Stomach (tissue), 9 donors: ENCODE results near the gene USP10. TPM values are rescaled to one million over a fixed set of nuclear protein-coding genes. Genes with fewer than 3 reads are reported as not detected.

ENCODE experiments used
- DNase-seq, 2 donors: peaks; one replicate each; pipeline versions ENCODE4 v3.0.0 to v3.0.0-alpha.2; 2013 to 2019
- H3K27ac ChIP-seq, 5 donors: fragments of 200-600 bp in 4 of 5; sonication (generic) in 4 of 5; one replicate each; pipeline ENCODE4 v1.5.1; 2013 to 2019; ENCODE audit warnings: mild to moderate bottlenecking in 1 of 5, moderate library complexity in 1 of 5
- H3K27me3 ChIP-seq, 3 donors: fragments of 200-600 bp; sonication (generic); one replicate each; pipeline ENCODE4 v1.5.1; 2017 to 2019; ENCODE audit warnings: mixed run types in 1 of 3
- H3K36me3 ChIP-seq, 4 donors: fragments of 200-600 bp; sonication (generic); 1 replicate in 3 of 4; 2 replicates in 1 of 4; pipeline ENCODE4 v1.5.1; 2016 to 2019
- H3K4me1 ChIP-seq, 4 donors: fragments of 200-600 bp; sonication (generic); one replicate each; pipeline ENCODE4 v1.5.1; 2016 to 2019
- H3K4me3 ChIP-seq, 4 donors: fragments of 200-600 bp; sonication (generic) in 3 of 4; one replicate each; pipeline ENCODE4 v1.5.1; 2016 to 2019; ENCODE audit warnings: mild to moderate bottlenecking in 1 of 4
- H3K9me3 ChIP-seq, 4 donors: fragments of 200-600 bp; sonication (generic); one replicate each; pipeline ENCODE4 v1.5.1; 2016 to 2019
- CTCF ChIP-seq, 7 experiments: fragments of 450-650 bp in 4 of 7; fragments of 200-600 bp in 3 of 7; sonication (generic) in 3 of 7; IDR thresholded peaks; one replicate each; pipeline ENCODE4 v1.5.1; 2016 to 2019; ENCODE audit warnings: antibody characterized with exemption in 7 of 7, control low read depth in 2 of 7, mild to moderate bottlenecking in 1 of 7
- EP300 ChIP-seq: sonication (generic); formaldehyde crosslinking; IDR thresholded peaks from one replicate; pipeline ENCODE4 v1.6.1; 2017; ENCODE audit warnings: antibody characterized with exemption
- POLR2A ChIP-seq, 4 donors: fragments of 450-650 bp; IDR thresholded peaks; one replicate each; pipeline ENCODE4 v1.6.1; 2016; ENCODE audit warnings: antibody characterized with exemption in 4 of 4, control low read depth in 2 of 4, mild to moderate bottlenecking in 1 of 4, moderate library complexity in 1 of 4
- POLR2AphosphoS5 ChIP-seq, 3 donors: sonication (generic); formaldehyde crosslinking; IDR thresholded peaks; one replicate each; pipeline ENCODE4 v1.6.1; 2016; ENCODE audit warnings: antibody characterized with exemption in 3 of 3
- WGBS, 5 donors: extraction: QIAGEN DNeasy Blood & Tissue Kit in 3 of 5; methylation state at CpG; one replicate each; pipeline versions ENCODE4 v1.1.5 to v1.1.7; 2013 to 2018; 5-methylcytosine and 5-hydroxymethylcytosine counted together
- intact Hi-C: fragments of 100-400 bp; cut with DNase I; formaldehyde crosslinking; loops from one replicate; pipeline ENCODE4 v1.15.1; 2023; ENCODE audit warnings: low total_unique reads
- polyA plus RNA-seq, 3 donors: library from polyadenylated mRNA; stranded (reverse); fragments of 200-250 nt; gene quantifications; one replicate each; pipeline ENCODE4 v1.2.3, GENCODE V29; 2013
- total RNA-seq, 5 donors: library from RNA; depleted of rRNA; stranded (reverse); fragments of >200 nt; gene quantifications; one replicate each; pipeline versions ENCODE4 v1.1.0 to v1.2.3, GENCODE V29; 2014 to 2016
- donor health status: healthy with polysubstance abuse.
- donor health status: Bipolar disorder and iron deficiency.
- donor health status: healthy.

Gene USP10
- total and polyA plus RNA-seq, 8 donors, result 17.1 to 183 (median 44.8) TPM

GRCh38 chr16:84785843-84786581, 86.2 kb downstream of the USP10 start:
- Histone ChIP-seq H3K27me3 (no peaks in the 10 kb centered on the region), H3K9me3 (no peaks in the 10 kb centered on the region), H3K27ac (peak overlapping the region in 4 of 5 donors; percentile 9 to 69 (median 57)), H3K36me3 (no peaks in the 10 kb centered on the region), H3K4me3 (no peak overlapping the region), H3K4me1 (peaks cover 15 to 31% (median 27%) of the 10 kb centered on the region in 4 donors)
- TF ChIP-seq POLR2AphosphoS5 (IDR thresholded peaks at IDR 0.05), result peak in 1 of 3 donors; percentile 10
- TF ChIP-seq EP300, result no peak
- DNase-seq, result peak; percentile 91 to 92
- intact Hi-C loops, result no loop called here
- 23 to 44% (median 30%) methylated on average over 11 of the region's 11 CpGs for WGBS, 5 donors

DNA sequence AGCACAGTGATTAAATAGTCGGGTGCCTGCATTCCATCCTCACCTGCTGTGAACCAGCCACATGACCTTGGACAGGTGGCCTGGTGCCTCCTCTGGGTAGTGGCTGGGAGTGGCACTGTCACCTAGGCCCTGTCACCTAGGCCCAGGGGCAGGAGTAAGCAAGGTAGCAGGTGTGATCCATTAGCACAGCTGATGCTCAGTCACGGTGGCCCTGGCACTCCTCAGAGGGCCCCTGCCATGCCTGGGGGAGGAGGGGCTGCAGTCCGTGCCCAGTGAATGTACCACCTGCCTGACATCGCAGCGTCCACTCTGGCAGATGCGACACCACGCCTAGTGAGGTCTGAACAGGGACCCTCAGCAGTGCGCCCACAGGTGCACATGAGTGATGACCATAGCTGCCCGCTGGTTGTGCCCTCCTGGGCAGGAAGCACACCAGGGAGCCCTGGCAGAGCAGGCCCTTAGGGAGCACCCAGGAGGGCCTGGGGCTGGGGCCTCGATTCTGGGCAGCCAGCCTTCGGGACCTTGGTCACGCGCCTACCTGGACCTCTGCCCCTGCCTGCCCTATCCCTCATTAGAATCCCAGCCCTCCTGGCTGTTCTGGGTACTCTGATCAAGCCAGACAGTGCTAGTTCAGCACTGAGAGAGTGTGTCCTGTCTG, 86.9 kb downstream of the USP10 start:
- peak; percentile 41 to 64 for DNase-seq

DNA sequence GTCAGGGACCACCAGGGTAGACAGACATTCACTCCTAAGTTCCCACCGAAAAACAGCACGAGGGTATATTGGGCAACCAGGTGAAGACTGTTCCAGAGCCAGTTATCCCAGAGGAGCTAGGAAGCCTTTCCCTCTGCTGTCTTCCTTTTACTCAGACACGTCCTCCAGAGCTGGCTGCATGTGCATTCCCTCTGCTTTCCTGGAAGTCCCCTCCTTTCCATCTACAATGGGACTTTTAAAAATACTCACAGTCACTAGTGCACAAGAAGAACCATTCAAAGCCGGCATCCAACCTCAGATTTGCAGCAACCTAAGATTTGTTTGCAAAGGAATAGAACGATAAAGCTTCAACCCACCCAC, 87.4 kb downstream of the USP10 start:
- TF ChIP-seq POLR2A (IDR thresholded peaks at IDR 0.05) (no peak), POLR2AphosphoS5 (IDR thresholded peaks at IDR 0.05) (no peak)
- H3K27me3 ChIP-seq, result no peaks in the 10 kb centered on the region
- peak in 1 of 2 donors; percentile 37 for DNase-seq
- 29 to 43% (median 33%) methylated on average over 5 of the region's 5 CpGs for WGBS, 5 donors
- H3K4me1 ChIP-seq, result peaks cover 15 to 31% (median 27%) of the 10 kb centered on the region in 4 donors
- no peaks in the 10 kb centered on the region for H3K36me3 ChIP-seq
- peak overlapping the region in 4 of 5 donors; percentile 31 to 69 (median 54) for H3K27ac ChIP-seq
- intact Hi-C loops, result no loop called here
- no peak overlapping the region for H3K4me3 ChIP-seq
- H3K9me3 ChIP-seq, result no peaks in the 10 kb centered on the region

More for the DNA sequence above, 86.9 kb downstream of the USP10 start:
- H3K36me3 ChIP-seq, result no peaks in the 10 kb centered on the region
- H3K27ac ChIP-seq, result peak overlapping the region in 4 of 5 donors; percentile 31 to 69 (median 54)
- intact Hi-C loops, result no loop called here
- no peak overlapping the region for H3K4me3 ChIP-seq
- no peaks in the 10 kb centered on the region for H3K9me3 ChIP-seq
- 32 to 70% (median 40%) methylated on average over 7 to 13 of the region's 13 CpGs for WGBS, 5 donors
- no peaks in the 10 kb centered on the region for H3K27me3 ChIP-seq
- TF ChIP-seq EP300 (no peak), POLR2AphosphoS5 (IDR thresholded peaks at IDR 0.05) (no peak), POLR2A (IDR thresholded peaks at IDR 0.05) (no peak), CTCF (IDR thresholded peaks at IDR 0.05) (no peak)
- H3K4me1 ChIP-seq, result peaks cover 15 to 31% (median 27%) of the 10 kb centered on the region in 4 donors

GRCh38 chr16:84788920-84789391, 89.2 kb downstream of the USP10 start:
- Histone ChIP-seq H3K27me3 (no peaks in the 10 kb centered on the region), H3K4me1 (peaks cover 15 to 32% (median 27%) of the 10 kb centered on the region in 4 donors), H3K9me3 (no peaks in the 10 kb centered on the region), H3K27ac (no peak overlapping the region), H3K36me3 (no peaks in the 10 kb centered on the region), H3K4me3 (no peak overlapping the region)
- intact Hi-C loops, result no loop called here
- DNase-seq, result no peak
- WGBS, 5 donors, result 92 to 98% (median 95%) methylated on average over 19 to 22 of the region's 22 CpGs
- TF ChIP-seq EP300 (no peak), POLR2A (IDR thresholded peaks at IDR 0.05) (no peak), POLR2AphosphoS5 (IDR thresholded peaks at IDR 0.05) (no peak), CTCF (IDR thresholded peaks at IDR 0.05) (no peak)

GRCh38 chr16:84789431-84789830, 89.6 kb downstream of the USP10 start:
- WGBS, 5 donors, result 74 to 93% (median 87%) methylated on average over 11 of the region's 11 CpGs
- H3K4me1 ChIP-seq, result peaks cover 15 to 37% (median 27%) of the 10 kb centered on the region in 4 donors
- intact Hi-C loops, result no loop called here
- no peak for DNase-seq
- no peaks in the 10 kb centered on the region for H3K36me3 ChIP-seq
- no peak overlapping the region for H3K4me3 ChIP-seq
- H3K27ac ChIP-seq, result no peak overlapping the region
- no peaks in the 10 kb centered on the region for H3K9me3 ChIP-seq
- TF ChIP-seq POLR2AphosphoS5 (IDR thresholded peaks at IDR 0.05) (no peak), POLR2A (IDR thresholded peaks at IDR 0.05) (no peak), CTCF (IDR thresholded peaks at IDR 0.05) (no peak), EP300 (no peak)
- H3K27me3 ChIP-seq, result no peaks in the 10 kb centered on the region
